ENCODE results near the gene RPTOR.

Gene RPTOR

DNA sequence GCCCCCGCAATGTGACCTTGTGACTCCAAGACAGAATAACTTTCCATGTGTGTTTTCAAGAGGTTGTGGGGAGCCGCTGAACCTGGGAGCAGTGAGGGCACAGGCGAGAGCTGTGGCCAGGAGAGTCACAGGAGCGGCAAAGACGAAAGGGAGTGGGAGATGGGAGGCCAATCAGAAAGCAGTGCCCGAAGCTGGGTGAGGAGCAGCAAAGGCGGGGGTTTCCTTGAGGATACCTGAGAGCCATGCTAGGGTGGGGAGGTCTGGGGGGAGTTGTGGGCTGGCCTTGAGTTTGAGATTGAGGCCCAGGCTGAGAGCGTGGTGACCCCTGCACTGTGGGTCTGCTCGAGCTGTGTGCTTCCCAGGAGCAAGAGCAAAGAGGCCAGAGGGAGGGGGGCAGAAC lies 45.1 kb upstream of the RPTOR start:
- no peak overlapping the region for H3K27ac ChIP-seq
- no peak for TF ChIP-seq CTCF (IDR thresholded peaks at IDR 0.05)
- no peak overlapping the region for H2AFZ ChIP-seq
- H3K4me2 ChIP-seq (ENCODE audit: low read length), result no peak overlapping the region
- no peaks in the 10 kb centered on the region for H3K36me3 ChIP-seq (ENCODE audit: control insufficient read depth, insufficient read depth, low read length)
- H3K4me1 ChIP-seq, result no peaks in the 10 kb centered on the region
- no peaks in the 10 kb centered on the region for H3K9me3 ChIP-seq (ENCODE audit: control insufficient read depth, low read length)
- no peak overlapping the region for H3K9ac ChIP-seq
- H3K79me2 ChIP-seq, result no peaks in the 10 kb centered on the region
- no peaks in the 10 kb centered on the region for H3K27me3 ChIP-seq (ENCODE audit: control insufficient read depth, insufficient read depth, low read length)
- no peak overlapping the region for H3K4me3 ChIP-seq (ENCODE audit: low read depth, low read length)

DNA sequence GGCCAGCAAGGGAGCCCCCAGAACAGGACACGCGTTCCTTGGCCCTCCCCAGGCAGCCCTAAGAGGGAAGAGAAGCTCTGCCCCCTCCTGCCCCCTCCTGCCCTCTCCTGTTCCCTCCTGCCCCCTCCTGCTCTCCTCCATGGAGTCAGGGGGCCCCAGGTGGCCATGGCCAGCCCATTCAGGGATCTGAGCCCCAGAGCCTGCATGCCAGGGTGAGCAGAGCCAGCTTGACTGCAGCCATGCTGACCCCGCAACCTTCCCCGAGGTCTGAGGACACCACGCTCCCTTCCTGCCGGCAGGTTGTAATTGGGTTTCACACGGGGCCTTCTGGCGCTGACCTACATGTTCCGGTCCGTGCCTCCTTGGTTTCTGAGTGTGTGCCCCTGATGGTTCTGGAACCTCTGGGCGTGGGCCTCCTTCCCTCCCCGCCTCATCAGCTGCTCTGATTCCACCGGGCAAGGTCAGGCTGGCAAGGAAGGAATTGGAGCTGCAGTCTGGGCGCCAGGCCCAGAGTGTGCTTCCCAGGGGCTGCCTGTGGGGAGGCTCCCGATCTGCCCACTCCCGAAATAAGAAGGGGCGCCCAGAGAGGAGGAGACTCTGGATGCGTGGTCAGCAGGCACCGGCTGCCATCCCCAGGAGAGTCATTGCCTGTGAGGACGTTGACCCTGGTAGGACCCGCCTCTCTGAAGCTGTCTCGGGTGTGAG lies 44.5 kb upstream of the RPTOR start:
- no peaks in the 10 kb centered on the region for H3K36me3 ChIP-seq (ENCODE audit: control insufficient read depth, insufficient read depth, low read length)
- no peaks in the 10 kb centered on the region for H3K4me1 ChIP-seq
- H3K79me2 ChIP-seq, result no peaks in the 10 kb centered on the region
- no peak overlapping the region for H3K27ac ChIP-seq
- no peak overlapping the region for H3K9ac ChIP-seq
- TF ChIP-seq CTCF (IDR thresholded peaks at IDR 0.05), result no peak
- H3K4me3 ChIP-seq (ENCODE audit: low read depth, low read length), result no peak overlapping the region
- H3K4me2 ChIP-seq (ENCODE audit: low read length), result no peak overlapping the region
- no peak overlapping the region for H2AFZ ChIP-seq
- H3K9me3 ChIP-seq (ENCODE audit: control insufficient read depth, low read length), result no peaks in the 10 kb centered on the region
- H3K27me3 ChIP-seq (ENCODE audit: control insufficient read depth, insufficient read depth, low read length), result no peaks in the 10 kb centered on the region

- no peak overlapping the region for H3K4me2 ChIP-seq (ENCODE audit: low read length)
- no peaks in the 10 kb centered on the region for H3K79me2 ChIP-seq
- H3K27me3 ChIP-seq (ENCODE audit: control insufficient read depth, insufficient read depth, low read length), result no peaks in the 10 kb centered on the region
- H3K27ac ChIP-seq, result no peak overlapping the region
- no peak for TF ChIP-seq CTCF (IDR thresholded peaks at IDR 0.05)
- H3K9ac ChIP-seq, result no peak overlapping the region
- no peak overlapping the region for H2AFZ ChIP-seq
- no peaks in the 10 kb centered on the region for H3K4me1 ChIP-seq
- H3K9me3 ChIP-seq (ENCODE audit: control insufficient read depth, low read length), result no peaks in the 10 kb centered on the region
- H3K36me3 ChIP-seq (ENCODE audit: control insufficient read depth, insufficient read depth, low read length), result no peaks in the 10 kb centered on the region
- no peak overlapping the region for H3K4me3 ChIP-seq (ENCODE audit: low read depth, low read length)
These were observed 42.7 kb upstream of the RPTOR start for GRCh38 chr17:80501741-80502577.

DNA sequence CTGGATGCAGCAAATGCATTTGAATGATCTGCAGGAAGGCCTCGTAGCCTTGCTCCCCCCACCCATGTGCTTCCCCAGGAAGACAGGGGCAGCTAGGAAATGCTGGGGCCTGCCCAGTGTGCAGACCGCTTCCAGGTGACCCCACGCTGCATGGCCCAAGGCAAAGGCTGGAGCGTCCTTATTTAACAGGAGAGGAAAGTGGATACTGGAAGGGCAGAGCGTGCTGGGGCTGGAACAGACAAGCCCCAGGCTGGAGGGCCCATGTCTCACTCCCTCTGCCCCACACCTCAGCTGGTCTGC lies 42.1 kb upstream of the RPTOR start:
- Histone ChIP-seq H3K79me2 (no peaks in the 10 kb centered on the region), H3K4me3 (ENCODE audit: low read depth, low read length) (no peak overlapping the region), H3K9me3 (ENCODE audit: control insufficient read depth, low read length) (no peaks in the 10 kb centered on the region), H3K9ac (no peak overlapping the region), H3K4me2 (ENCODE audit: low read length) (no peak overlapping the region), H3K4me1 (no peaks in the 10 kb centered on the region), H3K36me3 (ENCODE audit: control insufficient read depth, insufficient read depth, low read length) (no peaks in the 10 kb centered on the region), H2AFZ (no peak overlapping the region), H3K27ac (no peak overlapping the region), H3K27me3 (ENCODE audit: control insufficient read depth, insufficient read depth, low read length) (no peaks in the 10 kb centered on the region)
- TF ChIP-seq CTCF (IDR thresholded peaks at IDR 0.05), result no peak

Data from parathyroid adenoma (tissue), 2 donors.